GM21423 (cell line): ENCODE measurements around the gene SEC11C.

ENCODE experiments used
- ATAC-seq: cut with Tn5 transposase; IDR thresholded peaks from one replicate; pipeline ENCODE4 v1.9.1; 2021; ENCODE audit warnings: mild to moderate bottlenecking, moderate library complexity; ENCODE audit not compliant: unreplicated experiment

SEC11C gene

GRCh38 chr18:59207506-59207905 lies 67.8 kb downstream of the SEC11C start:
- no peak for ATAC-seq
